HG02973 (cell line): ENCODE data around the gene SIPA1.
"Not testable (repeated sequence)": the region's sequence is repeated elsewhere in the genome, so short reads cannot be mapped to it uniquely, and the experiment has no call there.

Source experiments
- ATAC-seq: cut with Tn5 transposase; IDR thresholded peaks from one replicate; pipeline ENCODE4 v1.9.1; 2021; ENCODE audit warnings: moderate library complexity; ENCODE audit not compliant: unreplicated experiment

Gene SIPA1

GRCh38 chr11:65623852-65624616, 13.9 kb upstream of the SIPA1 start:
- no peak for ATAC-seq

- ATAC-seq, result no peak
Measured at GRCh38 chr11:65624931-65625627, 12.8 kb upstream of the SIPA1 start.

- no peak for ATAC-seq
Measured at GRCh38 chr11:65625628-65626342, 12.1 kb upstream of the SIPA1 start.

GRCh38 chr11:65627202-65627601, 10.7 kb upstream of the SIPA1 start:
- no peak for ATAC-seq

- no peak for ATAC-seq
Measured at GRCh38 chr11:65629579-65629978, 8.3 kb upstream of the SIPA1 start.

- no peak for ATAC-seq
Measured at GRCh38 chr11:65630215-65630614, 7.7 kb upstream of the SIPA1 start.

- no peak for ATAC-seq
Measured at GRCh38 chr11:65633390-65634108, 4.4 kb upstream of the SIPA1 start.

GRCh38 chr11:65634109-65634436, 3.8 kb upstream of the SIPA1 start:
- no peak for ATAC-seq

- no peak for ATAC-seq
Measured at GRCh38 chr11:65634440-65634839, 3.5 kb upstream of the SIPA1 start.

GRCh38 chr11:65634905-65635731, 2.8 kb upstream of the SIPA1 start:
- no peak for ATAC-seq

- ATAC-seq, result no peak
Measured at GRCh38 chr11:65636108-65637031, 1.5 kb upstream of the SIPA1 start.

- no peak for ATAC-seq
Measured at GRCh38 chr11:65637032-65637557, 806 bp upstream of the SIPA1 start.

GRCh38 chr11:65639228-65639597, 1.3 kb downstream of the SIPA1 start:
- ATAC-seq, result not testable (repeated sequence)

GRCh38 chr11:65639623-65640482, 2.0 kb downstream of the SIPA1 start:
- peak; percentile 33 for ATAC-seq

- no peak for ATAC-seq
Measured at GRCh38 chr11:65640483-65641296, 2.8 kb downstream of the SIPA1 start.

- ATAC-seq, result no peak
Measured at GRCh38 chr11:65641297-65642013, 3.6 kb downstream of the SIPA1 start.
